Breast epithelium (tissue), 3 donors: ENCODE measurements around the gene PTGFRN.

Source experiments
- POLR2AphosphoS5 ChIP-seq, 3 donors: sonication (generic); formaldehyde crosslinking; IDR thresholded peaks; one replicate each; pipeline ENCODE4 v1.6.1; 2017; ENCODE audit warnings: antibody characterized with exemption in 3 of 3
- TF ChIP-seq, protein P1 (sequence below), 3 donors: fragments of 450-650 bp; IDR thresholded peaks; one replicate each; pipeline ENCODE4 v1.5.1; 2016 to 2017; ENCODE audit warnings: antibody characterized with exemption in 3 of 3, mild to moderate bottlenecking in 3 of 3, moderate library complexity in 3 of 3

DNA sequence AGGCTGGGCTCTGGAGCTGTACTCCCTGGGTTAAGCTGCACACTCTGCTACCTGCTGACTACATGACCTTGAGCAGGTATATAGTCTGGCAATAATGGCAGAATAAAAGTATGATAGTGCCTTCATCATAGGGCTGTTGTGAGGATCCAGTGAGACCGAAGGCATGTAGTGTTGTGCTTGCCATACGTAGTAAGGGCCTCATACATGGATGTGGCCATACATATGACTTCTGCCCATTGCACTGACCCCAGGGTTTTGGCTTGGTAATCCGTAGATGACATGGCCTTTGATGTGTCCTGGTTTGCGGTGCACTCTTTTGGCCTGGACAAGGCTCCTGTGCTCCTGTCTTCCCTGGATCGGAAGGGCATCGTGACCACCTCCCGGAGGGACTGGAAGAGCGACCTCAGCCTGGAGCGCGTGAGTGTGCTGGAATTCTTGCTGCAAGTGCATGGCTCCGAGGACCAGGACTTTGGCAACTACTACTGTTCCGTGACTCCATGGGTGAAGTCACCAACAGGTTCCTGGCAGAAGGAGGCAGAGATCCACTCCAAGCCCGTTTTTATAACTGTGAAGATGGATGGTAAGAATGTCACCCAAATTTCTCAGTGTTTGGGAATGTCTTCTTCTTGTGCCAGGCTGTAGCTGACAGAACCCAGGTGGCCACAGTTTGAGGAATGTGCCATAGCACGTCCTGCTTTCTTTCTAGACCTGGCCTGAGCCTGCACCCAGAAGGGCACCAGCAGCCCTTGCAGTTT is 74.9 kb downstream of the PTGFRN start:
- TF ChIP-seq, protein P1, sequence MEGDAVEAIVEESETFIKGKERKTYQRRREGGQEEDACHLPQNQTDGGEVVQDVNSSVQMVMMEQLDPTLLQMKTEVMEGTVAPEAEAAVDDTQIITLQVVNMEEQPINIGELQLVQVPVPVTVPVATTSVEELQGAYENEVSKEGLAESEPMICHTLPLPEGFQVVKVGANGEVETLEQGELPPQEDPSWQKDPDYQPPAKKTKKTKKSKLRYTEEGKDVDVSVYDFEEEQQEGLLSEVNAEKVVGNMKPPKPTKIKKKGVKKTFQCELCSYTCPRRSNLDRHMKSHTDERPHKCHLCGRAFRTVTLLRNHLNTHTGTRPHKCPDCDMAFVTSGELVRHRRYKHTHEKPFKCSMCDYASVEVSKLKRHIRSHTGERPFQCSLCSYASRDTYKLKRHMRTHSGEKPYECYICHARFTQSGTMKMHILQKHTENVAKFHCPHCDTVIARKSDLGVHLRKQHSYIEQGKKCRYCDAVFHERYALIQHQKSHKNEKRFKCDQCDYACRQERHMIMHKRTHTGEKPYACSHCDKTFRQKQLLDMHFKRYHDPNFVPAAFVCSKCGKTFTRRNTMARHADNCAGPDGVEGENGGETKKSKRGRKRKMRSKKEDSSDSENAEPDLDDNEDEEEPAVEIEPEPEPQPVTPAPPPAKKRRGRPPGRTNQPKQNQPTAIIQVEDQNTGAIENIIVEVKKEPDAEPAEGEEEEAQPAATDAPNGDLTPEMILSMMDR (IDR thresholded peaks at IDR 0.05) = no peak
- TF ChIP-seq POLR2AphosphoS5 (IDR thresholded peaks at IDR 0.05) = no peak
